Neuronal stem cell (in vitro differentiated cells): Measurements from ENCODE around the gene SLC6A17.
A peak's percentile ranks its signal among the peaks of the same experiment; 100 is the strongest.

Experiments used
- DNase-seq: peaks from one replicate; pipeline ENCODE4 v3.0.0-alpha.2; 2013; ENCODE audit warnings: low spot score
- H2AFZ ChIP-seq: one replicate; pipeline ENCODE4 v1.6.1; 2013; ENCODE audit warnings: mild to moderate bottlenecking, low read length, inconsistent platforms
- H2AK5ac ChIP-seq: 2 replicates; pipeline ENCODE4 v1.6.1; 2013; ENCODE audit warnings: low read depth, mild to moderate bottlenecking, inconsistent platforms, low read length, moderate library complexity, mixed read lengths
- H2BK120ac ChIP-seq: 2 replicates; pipeline ENCODE4 v1.6.1; 2013; ENCODE audit warnings: low read depth, mild to moderate bottlenecking, inconsistent platforms, low read length, moderate library complexity, mixed read lengths
- H2BK12ac ChIP-seq: one replicate; pipeline ENCODE4 v1.6.1; 2013; ENCODE audit warnings: low read length, inconsistent platforms
- H2BK15ac ChIP-seq: 2 replicates; pipeline ENCODE4 v1.6.1; 2013; ENCODE audit warnings: mild to moderate bottlenecking, low read length, inconsistent platforms, mixed read lengths
- H2BK5ac ChIP-seq: one replicate; pipeline ENCODE4 v1.6.1; 2013; ENCODE audit warnings: inconsistent platforms, mild to moderate bottlenecking, low read length, moderate library complexity
- H3K14ac ChIP-seq: one replicate; pipeline ENCODE4 v1.6.1; 2013; ENCODE audit warnings: low read length, inconsistent platforms
- H3K18ac ChIP-seq: 2 replicates; pipeline ENCODE4 v1.6.1; 2013; ENCODE audit warnings: low read length, inconsistent platforms
- H3K23ac ChIP-seq: 2 replicates; pipeline ENCODE4 v1.6.1; 2013; ENCODE audit warnings: low read depth, mild to moderate bottlenecking, mixed read lengths, low read length, inconsistent platforms; ENCODE audit not compliant: poor library complexity
- H3K27ac ChIP-seq: replicated peaks from 3 replicates; pipeline ENCODE4 v1.5.1; 2013; ENCODE audit warnings: low read length, inconsistent platforms
- H3K27me3 ChIP-seq, 3 experiments: 2 replicates each; pipeline ENCODE4 v1.6.1; 2013; ENCODE audit warnings: low read length in 3 of 3, mild to moderate bottlenecking in 2 of 3, inconsistent platforms in 1 of 3, low read depth in 1 of 3, mixed read lengths in 1 of 3, moderate library complexity in 1 of 3; ENCODE audit not compliant: control insufficient read depth in 3 of 3, insufficient read depth in 3 of 3
- H3K36me3 ChIP-seq, 2 donors: replicated peaks in 1 of 2; 2 replicates each; pipeline ENCODE4 v1.6.1; 2013; ENCODE audit warnings: low read length in 2 of 2; ENCODE audit not compliant: control insufficient read depth in 2 of 2, insufficient read depth in 2 of 2
- H3K4ac ChIP-seq: 2 replicates; pipeline ENCODE4 v1.6.1; 2013; ENCODE audit warnings: inconsistent platforms, mild to moderate bottlenecking, low read length, moderate library complexity
- H3K4me1 ChIP-seq, 2 donors: 1 replicate in 1 of 2; 2 replicates in 1 of 2; pipeline ENCODE4 v1.6.1; 2013; ENCODE audit warnings: low read length in 2 of 2, low read depth in 1 of 2; ENCODE audit not compliant: control insufficient read depth in 2 of 2, insufficient read depth in 1 of 2
- H3K4me2 ChIP-seq: one replicate; pipeline ENCODE4 v1.6.1; 2013; ENCODE audit warnings: mild to moderate bottlenecking, low read length, inconsistent platforms; ENCODE audit not compliant: insufficient read depth, poor library complexity, severe bottlenecking
- H3K4me3 ChIP-seq, 2 donors: 2 replicates each; pipeline ENCODE4 v1.5.1; 2013; ENCODE audit warnings: low read length in 2 of 2, mild to moderate bottlenecking in 2 of 2, inconsistent platforms in 1 of 2, moderate library complexity in 1 of 2
- H3K79me1 ChIP-seq: one replicate; pipeline ENCODE4 v1.6.1; 2013; ENCODE audit warnings: low read depth, mild to moderate bottlenecking, inconsistent platforms, low read length, moderate library complexity
- H3K9ac ChIP-seq: one replicate; pipeline ENCODE4 v1.6.1; 2013; ENCODE audit warnings: mild to moderate bottlenecking, low read depth, low read length, inconsistent platforms; ENCODE audit not compliant: poor library complexity
- H3K9me3 ChIP-seq, 2 donors: replicated peaks in 1 of 2; 2 replicates each; pipeline versions ENCODE3 to v1.6.1; 2013; ENCODE audit warnings: low read length in 2 of 2, mild to moderate bottlenecking in 2 of 2, inconsistent platforms in 1 of 2, low read depth in 1 of 2, mixed read lengths in 1 of 2, moderate library complexity in 1 of 2; ENCODE audit not compliant: control insufficient read depth in 2 of 2, insufficient read depth in 1 of 2
- H4K8ac ChIP-seq: one replicate; pipeline ENCODE4 v1.6.1; 2013; ENCODE audit warnings: low read depth, mild to moderate bottlenecking, inconsistent platforms, low read length, moderate library complexity
- H4K91ac ChIP-seq: one replicate; pipeline ENCODE4 v1.6.1; 2013; ENCODE audit warnings: low read length, low read depth, mild to moderate bottlenecking, inconsistent platforms; ENCODE audit not compliant: poor library complexity
- WGBS, 2 donors: extraction: QIAGEN DNeasy Blood & Tissue Kit; methylation state at CpG; one replicate each; pipeline ENCODE4 v1.1.7; 2013; ENCODE audit warnings: missing lambda C conversion rate in 2 of 2, mixed read lengths in 1 of 2; ENCODE audit not compliant: insufficient read length in 2 of 2, insufficient replicate concordance in 1 of 2; ENCODE audit errors: extremely low coverage in 2 of 2; 5-methylcytosine and 5-hydroxymethylcytosine counted together

SLC6A17 gene

GRCh38 chr1:110107867-110108469 is 42.3 kb upstream of the SLC6A17 start:
- H4K91ac ChIP-seq: no peak overlapping the region
- H2BK15ac ChIP-seq: no peak overlapping the region
- peaks cover 0 to 77% (median 0%) of the 10 kb centered on the region in 3 experiments for H3K27me3 ChIP-seq

GRCh38 chr1:110111081-110111480 is 39.2 kb upstream of the SLC6A17 start:
- H2BK120ac ChIP-seq: no peak overlapping the region
- no peak overlapping the region for H4K91ac ChIP-seq
- H3K18ac ChIP-seq: no peak overlapping the region
- WGBS, 2 donors: no CpG with 5 or more reads among the region's 4 CpGs
- H3K9ac ChIP-seq: no peak overlapping the region
- no peak overlapping the region for H2BK12ac ChIP-seq
- H3K9me3 ChIP-seq: no peaks in the 10 kb centered on the region
- H2BK5ac ChIP-seq: no peak overlapping the region
- no peaks in the 10 kb centered on the region for H3K79me1 ChIP-seq
- no peak overlapping the region for H2AK5ac ChIP-seq
- peaks cover 0 to 2% of the 10 kb centered on the region in 2 donors for H3K4me1 ChIP-seq
- no peak for DNase-seq
- no peak overlapping the region for H3K4me2 ChIP-seq
- H2AFZ ChIP-seq: no peak overlapping the region
- H3K14ac ChIP-seq: no peak overlapping the region
- no peak overlapping the region for H2BK15ac ChIP-seq
- no peak overlapping the region for H3K23ac ChIP-seq
- peaks cover 0 to 84% (median 0%) of the 10 kb centered on the region in 3 experiments for H3K27me3 ChIP-seq
- no peak overlapping the region for H4K8ac ChIP-seq
- H3K27ac ChIP-seq: no peak overlapping the region
- no peak overlapping the region for H3K4me3 ChIP-seq
- no peaks in the 10 kb centered on the region for H3K36me3 ChIP-seq
- H3K4ac ChIP-seq: no peak overlapping the region

More at GRCh38 chr1:110107867-110108469, 42.3 kb upstream of the SLC6A17 start:
- no CpG with 5 or more reads among the region's 7 CpGs for WGBS, 2 donors
- no peak overlapping the region for H3K4me2 ChIP-seq
- no peak overlapping the region for H3K9ac ChIP-seq
- no peaks in the 10 kb centered on the region for H3K9me3 ChIP-seq
- no peak overlapping the region for H4K8ac ChIP-seq
- H2BK5ac ChIP-seq: no peak overlapping the region
- no peak overlapping the region for H2BK12ac ChIP-seq
- H2AK5ac ChIP-seq: no peak overlapping the region
- H3K79me1 ChIP-seq: no peaks in the 10 kb centered on the region
- H3K23ac ChIP-seq: no peak overlapping the region
- H3K4me3 ChIP-seq: no peak overlapping the region
- H3K36me3 ChIP-seq: no peaks in the 10 kb centered on the region
- DNase-seq: no peak
- no peak overlapping the region for H2AFZ ChIP-seq
- no peak overlapping the region for H2BK120ac ChIP-seq
- H3K4me1 ChIP-seq: no peaks in the 10 kb centered on the region
- no peak overlapping the region for H3K27ac ChIP-seq
- no peak overlapping the region for H3K4ac ChIP-seq
- H3K18ac ChIP-seq: no peak overlapping the region
- H3K14ac ChIP-seq: no peak overlapping the region

GRCh38 chr1:110112143-110112542 is 38.2 kb upstream of the SLC6A17 start, which contains the start of gene UBL4B:
TSS of gene UBL4B (plus strand) at chr1:110112443. CDS start at chr1:110112535, 92 bp downstream.
- Histone ChIP-seq H3K36me3 (no peaks in the 10 kb centered on the region), H3K9ac (no peak within 1 kb of the TSS), H3K27ac (no peak within 1 kb of the TSS), H4K91ac (no peak within 1 kb of the TSS), H3K9me3 (no peaks in the 10 kb centered on the region), H2BK5ac (no peak within 1 kb of the TSS), H3K79me1 (no peaks in the 10 kb centered on the region), H2AFZ (no peak within 1 kb of the TSS), H3K23ac (peak within 1 kb of the TSS; percentile 11), H3K4ac (no peak within 1 kb of the TSS), H2BK15ac (peak within 1 kb of the TSS; percentile 35), H2BK120ac (no peak within 1 kb of the TSS), H4K8ac (no peak within 1 kb of the TSS), H3K4me1 (peaks cover 0 to 2% of the 10 kb centered on the region in 2 donors), H2BK12ac (no peak within 1 kb of the TSS), H3K4me2 (no peak within 1 kb of the TSS), H3K18ac (peak within 1 kb of the TSS; percentile 3), H3K27me3 (peaks cover 0 to 90% (median 0%) of the 10 kb centered on the region in 3 experiments), H3K4me3 (no peak within 1 kb of the TSS), H3K14ac (no peak within 1 kb of the TSS), H2AK5ac (peak within 1 kb of the TSS; percentile 18)
- DNase-seq: no peak
- no CpG with 5 or more reads among the region's 5 CpGs for WGBS, 2 donors

DNA sequence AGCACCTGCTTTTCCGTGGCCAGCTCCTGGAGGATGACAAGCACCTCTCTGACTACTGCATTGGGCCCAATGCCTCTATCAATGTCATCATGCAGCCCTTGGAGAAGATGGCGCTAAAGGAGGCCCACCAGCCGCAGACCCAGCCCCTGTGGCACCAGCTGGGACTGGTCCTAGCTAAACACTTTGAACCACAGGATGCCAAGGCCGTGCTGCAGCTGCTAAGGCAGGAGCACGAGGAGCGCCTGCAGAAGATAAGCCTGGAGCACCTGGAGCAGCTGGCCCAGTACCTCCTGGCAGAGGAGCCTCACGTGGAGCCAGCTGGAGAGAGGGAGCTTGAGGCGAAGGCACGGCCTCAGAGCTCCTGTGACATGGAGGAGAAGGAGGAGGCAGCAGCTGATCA is 37.6 kb upstream of the SLC6A17 start:
- H3K14ac ChIP-seq: no peak overlapping the region
- H4K8ac ChIP-seq: no peak overlapping the region
- no peak overlapping the region for H2BK5ac ChIP-seq
- H3K27ac ChIP-seq: no peak overlapping the region
- DNase-seq: no peak
- H2BK15ac ChIP-seq: no peak overlapping the region
- H3K9ac ChIP-seq: no peak overlapping the region
- H3K4me1 ChIP-seq: peaks cover 0 to 2% of the 10 kb centered on the region in 2 donors
- no peak overlapping the region for H3K4me2 ChIP-seq
- H4K91ac ChIP-seq: no peak overlapping the region
- peak overlapping the region; percentile 11 for H3K23ac ChIP-seq
- H3K18ac ChIP-seq: peak overlapping the region; percentile 3
- H2BK120ac ChIP-seq: no peak overlapping the region
- H3K4ac ChIP-seq: no peak overlapping the region
- H3K36me3 ChIP-seq: no peaks in the 10 kb centered on the region
- H3K9me3 ChIP-seq: no peaks in the 10 kb centered on the region
- no peak overlapping the region for H3K4me3 ChIP-seq
- H2AK5ac ChIP-seq: no peak overlapping the region
- no peak overlapping the region for H2BK12ac ChIP-seq
- peaks cover 0 to 86% (median 0%) of the 10 kb centered on the region in 3 experiments for H3K27me3 ChIP-seq
- no CpG with 5 or more reads among the region's 9 CpGs for WGBS, 2 donors
- H3K79me1 ChIP-seq: no peaks in the 10 kb centered on the region
- H2AFZ ChIP-seq: no peak overlapping the region
